ENCODE results near the gene PIGO. TPM values are rescaled to one million over a fixed set of nuclear protein-coding genes. Genes with fewer than 3 reads are reported as not detected.

Gene PIGO
- total and polyA plus RNA-seq, 2 of the 4 experiments (the other 2 are of a cell fraction) = 9.3 to 18.2 TPM

DNA sequence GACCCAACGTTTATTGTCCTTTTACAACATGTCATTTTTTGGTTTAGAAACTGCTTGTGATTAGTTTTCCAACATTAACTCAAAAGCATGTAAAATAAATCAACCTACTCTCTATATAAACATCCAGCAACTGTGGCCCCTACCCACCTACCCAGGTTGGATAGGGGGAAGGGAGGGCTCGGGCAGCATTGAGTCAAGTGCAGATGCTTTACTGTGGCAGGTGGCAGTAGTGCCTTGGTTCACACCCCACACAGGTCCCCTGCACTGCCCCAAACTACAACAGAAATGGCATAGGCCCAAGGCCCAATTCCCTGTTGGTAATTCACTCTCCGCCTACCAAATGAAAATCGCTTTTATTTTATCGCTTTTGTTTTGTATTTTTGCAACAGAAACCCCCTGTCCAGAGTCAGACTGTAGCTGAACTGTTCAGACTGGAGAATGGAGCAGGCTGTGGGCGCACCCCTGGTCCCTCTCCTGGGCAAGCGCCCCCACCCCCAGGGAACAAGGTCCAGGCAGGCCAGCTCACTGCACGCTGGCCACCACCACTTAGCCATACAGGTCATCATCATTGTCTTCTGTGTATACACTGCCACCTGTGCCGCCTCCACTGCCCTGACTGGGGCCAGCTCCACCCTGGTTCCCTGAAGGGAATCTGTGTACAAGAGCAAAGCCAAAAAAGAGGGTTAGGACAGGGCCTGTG lies 39.7 kb downstream of the PIGO start:
- H3K23ac ChIP-seq (ENCODE audit: low read depth, low read length) = no peak overlapping the region
- no peak overlapping the region for H4K8ac ChIP-seq (ENCODE audit: low read depth in 2 of 2, low read length in 2 of 2)
- peaks cover 33 to 44% of the 10 kb centered on the region in 2 experiments for H3K79me1 ChIP-seq (ENCODE audit: low read depth in 1 of 2, low read length in 2 of 2)
- BruUV-seq (replicated peaks) = TSS peak; percentile 57
- no peak overlapping the region for H2BK20ac ChIP-seq (ENCODE audit: low read depth, low read length)
- DNase-seq = no peak
- no peak overlapping the region for H2AK9ac ChIP-seq (replicated peaks; ENCODE audit: low read depth, low read length, poor library complexity)
- no peaks in the 10 kb centered on the region for H3K27me3 ChIP-seq (ENCODE audit: control insufficient read depth, insufficient read depth, low read length)
- H2BK120ac ChIP-seq (ENCODE audit: low read depth, low read length) = no peak overlapping the region
- TF ChIP-seq SMC3 (IDR thresholded peaks at IDR 0.05; ENCODE audit: low read depth, low read length) = no peak
- no peak for TF ChIP-seq BHLHE40 (IDR thresholded peaks at IDR 0.05; ENCODE audit: low read depth, low read length)
- TF ChIP-seq, protein P1, sequence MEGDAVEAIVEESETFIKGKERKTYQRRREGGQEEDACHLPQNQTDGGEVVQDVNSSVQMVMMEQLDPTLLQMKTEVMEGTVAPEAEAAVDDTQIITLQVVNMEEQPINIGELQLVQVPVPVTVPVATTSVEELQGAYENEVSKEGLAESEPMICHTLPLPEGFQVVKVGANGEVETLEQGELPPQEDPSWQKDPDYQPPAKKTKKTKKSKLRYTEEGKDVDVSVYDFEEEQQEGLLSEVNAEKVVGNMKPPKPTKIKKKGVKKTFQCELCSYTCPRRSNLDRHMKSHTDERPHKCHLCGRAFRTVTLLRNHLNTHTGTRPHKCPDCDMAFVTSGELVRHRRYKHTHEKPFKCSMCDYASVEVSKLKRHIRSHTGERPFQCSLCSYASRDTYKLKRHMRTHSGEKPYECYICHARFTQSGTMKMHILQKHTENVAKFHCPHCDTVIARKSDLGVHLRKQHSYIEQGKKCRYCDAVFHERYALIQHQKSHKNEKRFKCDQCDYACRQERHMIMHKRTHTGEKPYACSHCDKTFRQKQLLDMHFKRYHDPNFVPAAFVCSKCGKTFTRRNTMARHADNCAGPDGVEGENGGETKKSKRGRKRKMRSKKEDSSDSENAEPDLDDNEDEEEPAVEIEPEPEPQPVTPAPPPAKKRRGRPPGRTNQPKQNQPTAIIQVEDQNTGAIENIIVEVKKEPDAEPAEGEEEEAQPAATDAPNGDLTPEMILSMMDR (conservative IDR thresholded peaks at IDR 0.05; ENCODE audit: low read depth, low read length) = no peak
- no peak for TF ChIP-seq MAFK (IDR thresholded peaks at IDR 0.05; ENCODE audit: low read depth, low read length)
- no peak for TF ChIP-seq RAD21 (IDR thresholded peaks at IDR 0.05; ENCODE audit: low read length)
- TF ChIP-seq CEBPB (IDR thresholded peaks at IDR 0.05; ENCODE audit: low read depth, low read length) = no peak
- TF ChIP-seq RCOR1 (IDR thresholded peaks at IDR 0.05; ENCODE audit: insufficient replicate concordance, low read length) = no peak
- TF ChIP-seq, protein P2, sequence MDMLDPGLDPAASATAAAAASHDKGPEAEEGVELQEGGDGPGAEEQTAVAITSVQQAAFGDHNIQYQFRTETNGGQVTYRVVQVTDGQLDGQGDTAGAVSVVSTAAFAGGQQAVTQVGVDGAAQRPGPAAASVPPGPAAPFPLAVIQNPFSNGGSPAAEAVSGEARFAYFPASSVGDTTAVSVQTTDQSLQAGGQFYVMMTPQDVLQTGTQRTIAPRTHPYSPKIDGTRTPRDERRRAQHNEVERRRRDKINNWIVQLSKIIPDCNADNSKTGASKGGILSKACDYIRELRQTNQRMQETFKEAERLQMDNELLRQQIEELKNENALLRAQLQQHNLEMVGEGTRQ (IDR thresholded peaks at IDR 0.05; ENCODE audit: low read depth, low read length) = no peak
- no peak for TF ChIP-seq CHD1 (IDR thresholded peaks at IDR 0.05; ENCODE audit: low read depth, low read length)
- no peak for TF ChIP-seq MXI1 (IDR thresholded peaks at IDR 0.05; ENCODE audit: borderline replicate concordance, low read depth, low read length)
- no peak for TF ChIP-seq RFX5 (IDR thresholded peaks at IDR 0.05; ENCODE audit: low read depth, low read length)
- TF ChIP-seq POLR2A (IDR thresholded peaks at IDR 0.05; ENCODE audit: low read depth, low read length) = no peak
- TF ChIP-seq, protein P3, sequence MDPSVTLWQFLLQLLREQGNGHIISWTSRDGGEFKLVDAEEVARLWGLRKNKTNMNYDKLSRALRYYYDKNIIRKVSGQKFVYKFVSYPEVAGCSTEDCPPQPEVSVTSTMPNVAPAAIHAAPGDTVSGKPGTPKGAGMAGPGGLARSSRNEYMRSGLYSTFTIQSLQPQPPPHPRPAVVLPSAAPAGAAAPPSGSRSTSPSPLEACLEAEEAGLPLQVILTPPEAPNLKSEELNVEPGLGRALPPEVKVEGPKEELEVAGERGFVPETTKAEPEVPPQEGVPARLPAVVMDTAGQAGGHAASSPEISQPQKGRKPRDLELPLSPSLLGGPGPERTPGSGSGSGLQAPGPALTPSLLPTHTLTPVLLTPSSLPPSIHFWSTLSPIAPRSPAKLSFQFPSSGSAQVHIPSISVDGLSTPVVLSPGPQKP (IDR thresholded peaks at IDR 0.05; ENCODE audit: borderline replicate concordance, low read depth, low read length) = no peak
- TF ChIP-seq FOS (IDR thresholded peaks at IDR 0.05; ENCODE audit: low read depth, low read length) = no peak
- H2BK15ac ChIP-seq (ENCODE audit: low read depth, low read length) = no peak overlapping the region
- H3K4ac ChIP-seq (ENCODE audit: low read depth, low read length) = no peak overlapping the region
- no peak overlapping the region for H2BK5ac ChIP-seq (ENCODE audit: low read depth, low read length, poor library complexity, severe bottlenecking)
- dilution Hi-C loops (cut with HindIII; ENCODE audit: low sequenced_read_pairs, unreplicated experiment) (no loop called here), intact Hi-C loops (cut with micrococcal nuclease) (no loop called here), in situ Hi-C loops (cut with MboI; ENCODE audit: low sequenced_read_pairs) (no loop called here)
- H2AFZ ChIP-seq (replicated peaks; ENCODE audit: low read length, poor library complexity) = no peak overlapping the region
- H3K4me3 ChIP-seq (ENCODE audit: insufficient read depth, low read depth, low read length) = no peak overlapping the region
- no peaks in the 10 kb centered on the region for H3K4me1 ChIP-seq (ENCODE audit: control insufficient read depth, insufficient read depth, low read length)
- H3K36me3 ChIP-seq (ENCODE audit: control insufficient read depth, insufficient read depth, low read length) = peaks cover 64% of the 10 kb centered on the region
- H3K18ac ChIP-seq (ENCODE audit: low read depth, low read length) = no peak overlapping the region
- no peak overlapping the region for H3K4me2 ChIP-seq (ENCODE audit: low read depth, low read length)
- no peak overlapping the region for H4K5ac ChIP-seq (ENCODE audit: low read depth, low read length)
- peaks cover 10% of the 10 kb centered on the region for H3K9me1 ChIP-seq (ENCODE audit: insufficient read depth, low read length)
- H3K56ac ChIP-seq (ENCODE audit: extremely low read depth, insufficient read depth, low read length) = no peak overlapping the region
- H4K91ac ChIP-seq (ENCODE audit: insufficient read depth, low read depth, low read length) = no peak overlapping the region
- H3K14ac ChIP-seq (replicated peaks; ENCODE audit: low read depth, low read length) = no peak overlapping the region
- H3K27ac ChIP-seq (ENCODE audit: insufficient read depth, low read length) = no peak overlapping the region
- no peak overlapping the region for H2AK5ac ChIP-seq (ENCODE audit: low read depth, low read length)
- H3K9me3 ChIP-seq (ENCODE audit: control insufficient read depth, insufficient read depth, low read length) = no peaks in the 10 kb centered on the region
- WGBS, 2 experiments (ENCODE audit: extremely low coverage in 2 of 2, insufficient read length in 1 of 2) = 93% methylated on average over 3 of the region's 9 CpGs; no CpG with 5 or more reads in 1 of the 2 experiments
- POLR2A ChIA-PET (ENCODE audit: unreplicated experiment) = no interaction called here
- H4K20me1 ChIP-seq (ENCODE audit: insufficient read depth, low read length) = peaks cover 17% of the 10 kb centered on the region; the same call in 1 of the 2 replicates
- CTCF ChIA-PET = no interaction called here
- H3K9ac ChIP-seq (ENCODE audit: low read depth, low read length) = no peak overlapping the region
- ATAC-seq (ENCODE audit: low read depth) = no peak
